Measurements from ENCODE around the gene UACA. TPM values are rescaled to one million over a fixed set of nuclear protein-coding genes. Genes with fewer than 3 reads are reported as not detected.

UACA gene
- total RNA-seq, 1 donor from 2014 or later, result 62.2 TPM

Other genes with a start within 250 kb of the UACA start
- 23.5 TPM for gene LARP6, start 90.6 kb upstream of the UACA start, total RNA-seq
- gene THAP10, start 128.9 kb upstream of the UACA start, total RNA-seq, result 4.9 TPM
- 9.8 TPM for gene LRRC49, start 129.3 kb upstream of the UACA start, total RNA-seq